HT1080 (cell line): ENCODE data around the gene GSX1. TPM values are rescaled to one million over a fixed set of nuclear protein-coding genes. Genes with fewer than 3 reads are reported as not detected.
A peak's percentile ranks its signal among the peaks of the same experiment; 100 is the strongest.
"Not testable (repeated sequence)": the region's sequence is repeated elsewhere in the genome, so short reads cannot be mapped to it uniquely, and the experiment has no call there.

Experiments
- DNase-seq: peaks from one replicate; pipeline ENCODE4 v3.0.0-alpha.2; 2015; ENCODE audit warnings: low read depth
- total RNA-seq: library from RNA; depleted of rRNA; stranded (reverse); fragments of >200 nt; shearing (Covaris generic); gene quantifications from 2 replicates; pipeline ENCODE4 v1.2.3, GENCODE V29; 2014

GSX1 gene
- total RNA-seq, 1 experiment from 2014 or later, result not detected

GRCh38 chr13:27793507-27794367 lies 1.5 kb downstream of the GSX1 start:
- DNase-seq, result no peak

GRCh38 chr13:27794368-27794691 lies 2.0 kb downstream of the GSX1 start:
- DNase-seq, result no peak

- no peak for DNase-seq
These were observed 2.8 kb downstream of the GSX1 start for GRCh38 chr13:27794921-27795717.

DNA sequence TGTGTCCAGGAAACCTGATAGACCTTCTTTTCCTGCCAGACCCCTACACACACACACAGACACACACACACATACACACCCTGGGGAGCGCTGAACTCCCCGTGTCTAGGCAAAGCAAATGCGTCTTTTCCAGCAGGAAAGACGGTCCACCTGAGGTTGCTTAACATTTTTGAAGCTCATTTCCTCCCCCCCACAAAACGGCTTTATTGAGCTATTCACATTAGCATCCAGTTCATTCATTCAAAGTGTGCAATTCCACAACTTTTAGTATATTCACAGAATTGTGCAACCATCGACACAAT lies 3.4 kb downstream of the GSX1 start:
- no peak for DNase-seq

DNA sequence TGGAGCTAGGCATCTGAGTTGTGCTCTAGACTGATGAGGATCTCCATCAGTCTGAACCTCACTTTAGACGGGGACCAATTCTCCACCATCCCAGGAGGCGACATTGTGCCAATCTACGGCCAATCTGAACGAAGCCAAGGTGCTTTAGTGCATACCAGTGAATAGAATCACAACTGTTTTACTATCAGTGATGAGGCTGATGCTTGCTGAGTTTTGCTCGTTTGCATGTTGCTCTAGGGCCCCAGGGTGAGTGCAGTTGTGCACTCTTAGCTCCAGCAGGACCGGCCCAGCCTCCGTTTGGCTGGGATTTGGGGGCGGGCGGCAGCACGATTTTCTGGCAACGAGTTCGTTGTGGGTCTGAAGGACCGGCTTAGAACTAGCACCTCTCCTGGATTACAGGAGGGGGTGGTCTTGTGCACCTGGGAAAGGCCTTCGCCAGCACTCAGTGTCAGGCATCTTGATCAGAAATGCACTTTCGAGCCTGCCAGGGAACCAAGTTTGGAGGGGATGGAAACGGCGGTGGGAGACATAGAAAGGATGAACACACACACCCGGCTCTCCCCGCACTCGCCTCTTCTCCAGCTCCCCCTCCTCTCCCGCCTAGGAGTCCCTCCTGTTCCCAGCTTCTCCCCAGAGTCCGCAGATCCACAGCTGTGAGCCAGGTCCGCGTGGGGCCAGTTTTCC lies 4.4 kb downstream of the GSX1 start:
- no peak for DNase-seq

DNA sequence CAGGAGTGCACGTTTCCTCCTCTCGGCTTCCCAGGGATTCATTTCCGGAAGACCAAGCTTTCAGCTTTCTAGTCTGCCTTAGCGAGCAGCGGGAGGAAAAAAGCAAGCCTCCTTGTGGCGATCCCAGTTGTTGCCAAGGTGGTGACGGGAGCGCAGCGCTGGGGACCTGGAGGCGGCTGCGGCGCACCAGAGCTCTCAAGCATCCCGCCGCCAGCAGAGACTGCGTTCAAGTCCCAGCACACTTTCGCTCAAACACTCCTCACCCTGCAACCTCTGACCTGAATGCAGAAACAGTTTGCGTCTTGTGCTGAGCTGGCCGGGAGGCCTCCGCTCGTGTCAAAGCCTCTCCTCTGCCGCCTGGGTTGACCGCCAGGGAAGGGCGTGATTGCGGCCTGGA lies 4.9 kb downstream of the GSX1 start:
- DNase-seq, result peak; percentile 46

- DNase-seq, result no peak
These were observed 14.6 kb downstream of the GSX1 start for GRCh38 chr13:27806744-27807387.

DNA sequence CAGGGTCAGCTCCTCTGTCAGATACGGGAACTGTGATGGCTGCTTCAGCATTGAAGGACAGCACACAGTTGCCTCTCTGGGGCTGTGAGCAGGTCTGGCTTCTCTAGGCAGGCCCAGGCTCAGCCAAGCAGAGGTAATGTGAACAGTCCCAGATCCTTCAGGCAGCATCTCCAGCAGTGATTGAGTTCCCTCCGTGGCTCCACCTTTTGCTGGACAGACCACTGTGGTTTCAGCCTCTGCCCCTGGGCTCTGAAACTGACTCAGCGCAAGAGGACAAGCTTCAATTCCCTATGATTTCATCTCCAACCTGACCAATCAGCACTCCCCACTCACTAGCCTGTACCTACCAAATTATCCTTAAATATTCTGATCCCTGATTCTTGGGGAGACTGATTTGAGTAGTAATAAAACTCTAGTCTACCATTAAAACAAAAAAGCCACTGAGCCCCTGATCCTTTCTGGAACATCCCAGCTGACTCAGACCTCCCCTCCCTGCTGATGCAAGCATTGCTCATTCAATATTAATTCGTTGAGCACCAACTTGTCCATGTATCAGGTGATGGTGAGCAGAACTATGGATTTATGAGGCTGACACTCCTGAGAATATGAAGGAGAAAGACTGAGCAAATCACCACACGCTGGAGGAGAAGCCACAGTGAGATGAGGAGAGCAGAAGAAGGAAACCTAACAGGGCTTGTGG lies 16.7 kb downstream of the GSX1 start:
- peak; percentile 43 for DNase-seq

DNA sequence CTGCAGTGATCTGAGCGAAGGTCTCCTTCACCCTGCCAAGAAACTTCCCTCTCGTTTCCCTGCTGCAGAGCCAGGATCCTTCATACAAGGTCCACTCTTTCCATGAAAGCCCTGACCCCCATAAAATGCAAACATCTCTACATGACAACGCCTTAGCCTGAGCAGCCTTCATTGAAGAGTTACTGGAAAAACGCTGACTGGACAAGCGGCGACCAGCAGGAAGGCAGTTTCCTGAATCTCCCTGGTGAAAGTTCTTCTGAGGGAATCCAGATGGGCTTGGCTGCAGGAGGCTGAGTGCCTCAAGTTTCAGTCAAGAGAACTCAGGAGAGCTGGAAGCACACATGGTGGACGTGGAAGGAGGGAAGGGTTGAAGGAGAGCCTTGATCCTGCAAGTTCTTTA lies 17.7 kb downstream of the GSX1 start:
- DNase-seq, result no peak

DNA sequence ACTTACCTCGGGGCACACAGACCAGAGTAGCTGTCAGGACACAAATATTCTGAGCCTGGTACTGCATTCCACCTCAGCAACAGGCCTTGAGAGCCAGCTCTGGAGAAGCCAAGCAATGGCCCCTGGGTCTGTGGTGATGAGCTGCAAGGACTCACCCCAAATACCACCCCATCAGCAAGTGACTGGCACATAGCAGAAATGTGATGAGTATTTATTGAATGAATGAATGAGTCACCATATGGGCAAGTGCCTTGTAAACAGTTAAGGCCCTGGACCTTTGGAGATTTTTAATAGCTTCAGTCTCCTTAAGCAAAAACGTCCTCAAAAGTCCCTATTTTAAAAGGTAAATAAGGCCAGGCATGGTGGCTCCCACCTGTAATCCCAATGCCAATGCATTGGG lies 18.2 kb downstream of the GSX1 start:
- DNase-seq, result no peak

DNA sequence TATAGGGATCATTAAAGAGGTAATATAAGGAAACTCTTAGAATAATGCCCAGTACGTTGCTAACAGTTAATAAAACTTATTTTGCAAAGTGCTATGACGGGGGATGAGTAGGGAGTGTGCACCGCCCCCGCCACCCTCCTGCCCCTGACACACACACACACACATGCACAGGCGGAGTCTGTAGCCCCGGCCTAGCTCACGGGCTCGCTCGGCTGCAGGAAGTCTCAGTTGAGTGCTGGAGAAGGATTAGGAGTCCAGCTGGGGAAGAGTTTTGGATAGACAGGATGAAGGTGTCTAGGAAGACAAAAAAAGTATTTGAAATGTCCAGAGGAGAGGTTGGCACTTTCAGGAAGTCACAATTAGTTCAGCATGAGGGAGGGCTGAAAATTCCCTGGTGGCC lies 21.5 kb downstream of the GSX1 start:
- no peak for DNase-seq

- DNase-seq, result not testable (repeated sequence)
These were observed 25.5 kb downstream of the GSX1 start for GRCh38 chr13:27817832-27818231.

DNA sequence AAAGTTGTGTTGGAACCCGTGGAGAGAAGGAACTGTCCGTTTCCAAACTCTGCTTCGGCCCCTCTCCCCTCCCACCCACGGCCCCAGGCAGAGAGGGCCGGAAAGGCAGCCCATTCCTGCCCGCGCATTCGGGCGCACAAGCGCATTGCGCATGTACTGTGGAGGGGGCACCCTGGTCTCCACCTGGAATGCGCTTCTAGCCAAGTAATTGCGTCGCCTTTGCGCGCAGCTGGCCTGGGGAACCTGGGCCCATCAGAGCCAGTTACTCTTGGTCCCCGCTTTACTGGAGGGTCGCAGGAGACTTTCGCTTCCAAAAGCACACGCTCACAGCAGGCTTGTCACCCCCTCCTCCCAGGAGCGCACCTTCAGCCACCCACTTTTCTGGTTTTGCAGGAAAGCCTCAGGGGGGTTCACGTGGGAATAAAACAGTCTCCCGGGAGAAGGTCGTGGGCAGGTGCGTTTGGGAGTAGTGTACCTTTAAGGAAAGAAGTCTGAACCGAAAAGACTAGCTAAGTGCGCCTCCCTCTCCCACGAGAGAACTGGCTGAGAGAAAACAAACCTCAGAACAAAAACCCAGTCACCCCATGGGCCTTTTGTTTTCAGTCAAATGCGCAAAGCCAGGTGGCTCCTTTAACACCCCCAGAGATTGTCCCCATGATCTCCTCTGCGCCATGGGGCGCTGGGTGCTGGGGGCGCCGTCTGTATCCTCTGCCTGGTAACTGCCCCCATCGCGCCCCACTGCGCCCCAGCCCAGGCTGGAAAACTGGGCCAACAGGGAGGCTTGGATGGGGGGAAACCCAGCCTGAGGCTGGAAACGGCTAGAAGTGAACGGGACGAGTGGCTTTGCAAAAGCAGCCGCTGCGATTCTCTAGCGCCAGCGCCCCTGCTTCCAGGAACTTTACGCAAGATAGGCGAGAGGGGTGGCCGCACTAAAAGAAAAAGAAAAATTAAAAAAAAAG lies 28.5 kb downstream of the GSX1 start:
- DNase-seq, result no peak

- DNase-seq, result no peak
These were observed 29.3 kb downstream of the GSX1 start for GRCh38 chr13:27821566-27821965.

DNA sequence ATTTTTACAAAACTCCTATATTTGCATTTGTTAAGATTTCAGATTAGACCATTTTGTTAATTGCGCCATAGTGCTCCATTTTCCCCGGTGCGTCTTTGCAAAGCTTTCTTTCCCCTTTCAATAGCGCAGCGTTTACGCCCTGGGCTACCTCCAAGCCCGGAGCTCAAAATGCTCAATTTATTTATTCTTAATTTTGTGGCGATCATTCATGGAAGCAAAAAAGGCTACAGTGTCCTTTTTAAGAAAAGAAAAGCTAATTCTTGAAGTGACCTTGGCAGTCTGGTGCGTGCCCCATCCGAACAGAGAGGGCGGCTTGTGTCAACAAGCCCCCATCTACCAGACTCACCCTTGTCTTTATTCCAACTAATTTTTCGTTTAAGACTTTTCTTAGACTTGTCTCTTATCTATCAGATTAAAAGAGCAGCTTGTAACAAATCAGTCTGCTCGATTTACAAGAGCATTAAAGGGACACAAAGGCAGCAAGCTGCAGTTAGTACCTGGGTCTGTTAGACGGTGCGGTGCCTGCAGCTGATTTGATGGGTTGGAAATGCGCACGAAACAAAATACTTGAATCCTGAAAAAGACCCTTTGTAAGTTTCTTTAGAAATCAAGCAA lies 30.1 kb downstream of the GSX1 start:
- no peak for DNase-seq

- no peak for DNase-seq
These were observed 30.6 kb downstream of the GSX1 start for GRCh38 chr13:27822873-27823311.

DNA sequence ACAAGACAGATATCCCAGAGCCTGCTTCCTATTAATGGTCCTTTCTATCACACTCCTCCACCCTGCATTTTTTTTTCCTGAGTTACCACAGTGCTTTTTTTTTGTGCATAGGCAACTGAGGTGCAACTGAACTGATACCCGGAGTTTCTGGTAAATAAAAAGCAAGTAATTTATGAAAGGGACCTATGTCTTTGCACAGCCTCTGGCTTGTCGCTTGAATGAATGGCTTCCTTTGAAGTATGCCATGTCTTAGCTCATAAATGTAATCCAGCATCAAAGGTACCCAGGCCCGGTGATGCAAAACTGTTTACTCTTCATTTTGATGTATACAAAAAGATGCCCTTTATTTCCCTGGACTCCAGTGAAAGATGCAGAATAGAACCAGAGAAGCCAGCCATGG lies 31.8 kb downstream of the GSX1 start:
- no peak for DNase-seq

DNA sequence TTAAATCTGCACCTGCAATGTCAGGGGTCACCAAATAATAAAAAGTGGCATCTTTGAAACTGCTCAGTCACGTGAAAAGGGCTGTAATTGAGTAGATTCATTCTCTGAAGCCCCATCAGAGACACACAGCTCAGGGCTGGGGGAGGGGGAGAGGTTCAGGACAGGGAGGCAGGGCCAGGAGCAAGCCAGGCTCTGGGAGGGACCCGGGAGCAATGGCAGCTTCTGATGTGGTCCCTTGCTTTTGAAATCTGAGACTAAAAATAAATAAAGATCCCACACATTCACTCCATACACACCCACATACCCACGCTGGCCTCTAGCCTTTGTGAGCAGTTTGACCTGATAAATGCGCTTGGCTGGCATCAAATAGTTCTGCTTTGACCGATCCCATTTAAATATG lies 32.8 kb downstream of the GSX1 start:
- no peak for DNase-seq
